Measurements from ENCODE around the gene NTM. TPM values are rescaled to one million over a fixed set of nuclear protein-coding genes. Genes with fewer than 3 reads are reported as not detected.

NTM gene
- total RNA-seq (2022; extraction: Qiagen RNA extraction; ENCODE audit: low read depth), result not detected in 5 replicates

DNA sequence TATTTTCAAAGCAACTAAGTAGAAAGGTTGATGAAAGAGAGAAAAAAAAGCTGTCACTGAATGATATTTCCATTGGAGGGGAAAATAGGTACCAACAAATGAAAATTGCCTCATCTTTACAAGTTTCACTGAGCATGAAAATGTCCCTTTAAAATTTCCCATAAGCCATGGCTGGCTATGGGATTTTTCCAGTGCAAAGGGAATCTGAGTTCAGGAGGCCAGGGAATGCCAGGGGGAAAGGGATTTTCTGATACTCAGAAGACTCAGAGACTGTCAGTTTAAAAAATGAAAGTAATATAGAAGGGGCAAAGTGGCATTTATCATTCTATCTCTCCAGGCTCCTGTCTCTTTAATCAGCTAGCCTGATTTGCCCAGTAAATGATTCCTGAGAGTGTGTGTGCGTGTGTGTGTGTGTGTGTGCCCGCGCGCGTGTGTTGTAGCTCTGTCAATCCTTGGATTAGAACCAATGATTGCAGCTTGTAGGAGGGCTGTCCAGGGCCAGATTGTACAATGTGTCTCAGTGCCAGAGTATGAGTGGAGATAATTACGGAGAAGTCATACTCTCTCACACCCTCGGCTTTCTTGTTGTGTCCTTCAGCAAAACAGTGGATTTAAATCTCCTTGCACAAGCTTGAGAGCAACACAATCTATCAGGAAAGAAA is at the start of gene NTM:
Gene NTM, plus strand, starts transcription at position 526 of the 662 bp plus-strand sequence.

